ENCODE results near the gene CDC42SE2. TPM values are rescaled to one million over a fixed set of nuclear protein-coding genes. Genes with fewer than 3 reads are reported as not detected.

The CDC42SE2 gene
- total RNA-seq, 1 experiment from 2014 or later = 23.2 TPM

DNA sequence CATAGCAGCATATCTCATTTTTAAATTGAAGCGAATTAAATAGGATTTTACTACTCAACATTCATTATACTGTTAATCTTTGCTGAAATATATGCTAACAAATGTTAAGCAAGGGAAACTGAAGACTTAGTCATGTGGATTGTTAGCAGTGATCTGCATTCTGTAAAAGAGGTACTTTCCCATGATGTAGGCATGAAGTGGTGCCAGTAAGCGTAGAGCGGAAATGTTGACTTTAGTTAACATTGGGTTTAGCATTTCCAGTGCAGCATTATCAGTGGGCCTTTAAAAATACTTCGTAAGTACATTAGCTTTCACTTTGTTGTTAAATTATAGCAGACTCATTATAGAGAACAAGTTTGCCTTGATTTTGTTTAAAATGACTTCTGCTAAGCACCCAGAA, 130.3 kb downstream of the CDC42SE2 start:
- Histone ChIP-seq H3T11ph (ENCODE audit: low read length) (no peak overlapping the region), H2AK5ac (ENCODE audit: insufficient read length, low read length) (no peak overlapping the region), H3K4me2 (ENCODE audit: insufficient read depth, insufficient read length, low read length) (no peak overlapping the region), H3K23ac (ENCODE audit: insufficient read length, low read depth, low read length) (no peak overlapping the region), H3K27ac (ENCODE audit: insufficient read length, low read depth, low read length) (no peak overlapping the region), H4K91ac (ENCODE audit: insufficient read length, low read depth, low read length) (no peak overlapping the region), H4K8ac (replicated peaks; ENCODE audit: insufficient read length, low read depth, low read length) (no peak overlapping the region), H3K18ac (ENCODE audit: insufficient read length, low read depth, low read length) (no peak overlapping the region), H3K14ac (ENCODE audit: insufficient read depth, low read length) (no peak overlapping the region), H3K4me1 (ENCODE audit: insufficient read depth, low read length) (no peaks in the 10 kb centered on the region), H2BK12ac (ENCODE audit: insufficient read length, low read depth, low read length) (no peak overlapping the region), H2BK5ac (ENCODE audit: insufficient read length, low read length) (no peak overlapping the region), H3K9ac (ENCODE audit: extremely low read depth, insufficient read length, low read length) (no peak overlapping the region), H3K79me1 (ENCODE audit: insufficient read depth, low read depth, low read length, poor library complexity, severe bottlenecking) (no peaks in the 10 kb centered on the region), H3K27me3 (ENCODE audit: insufficient read depth, low read length) (no peaks in the 10 kb centered on the region), H2AFZ (ENCODE audit: low read length) (no peak overlapping the region), H2BK15ac (ENCODE audit: low read depth, low read length) (no peak overlapping the region), H3K56ac (ENCODE audit: insufficient read length, low read depth, low read length) (no peak overlapping the region), H4K20me1 (ENCODE audit: control insufficient read depth, insufficient read depth, insufficient read length) (no peaks in the 10 kb centered on the region), H3K4ac (ENCODE audit: low read depth, low read length) (no peak overlapping the region), H3K9me3 (ENCODE audit: control insufficient read depth, low read depth, low read length) (no peaks in the 10 kb centered on the region), H3K79me2 (ENCODE audit: insufficient read depth, low read length) (no peaks in the 10 kb centered on the region), H2BK120ac (ENCODE audit: low read depth, low read length, poor library complexity, severe bottlenecking) (no peak overlapping the region), H3K23me2 (ENCODE audit: insufficient read length, low read depth, low read length, poor library complexity, severe bottlenecking) (no peaks in the 10 kb centered on the region), H4K5ac (ENCODE audit: insufficient read length, low read depth, low read length) (no peak overlapping the region), H2BK20ac (ENCODE audit: low read depth, low read length, poor library complexity, severe bottlenecking) (no peak overlapping the region)
- H3K4me3 Mint-ChIP-seq = no peak overlapping the region
- no peaks in the 10 kb centered on the region; the same call in 1 of the 2 replicates for H3K27me3 Mint-ChIP-seq (ENCODE audit: low read depth)
- H3K27ac Mint-ChIP-seq = no peak overlapping the region
- no peaks in the 10 kb centered on the region for H3K9me3 Mint-ChIP-seq
- no peaks in the 10 kb centered on the region for H3K4me1 Mint-ChIP-seq
- TF ChIP-seq, protein P1, sequence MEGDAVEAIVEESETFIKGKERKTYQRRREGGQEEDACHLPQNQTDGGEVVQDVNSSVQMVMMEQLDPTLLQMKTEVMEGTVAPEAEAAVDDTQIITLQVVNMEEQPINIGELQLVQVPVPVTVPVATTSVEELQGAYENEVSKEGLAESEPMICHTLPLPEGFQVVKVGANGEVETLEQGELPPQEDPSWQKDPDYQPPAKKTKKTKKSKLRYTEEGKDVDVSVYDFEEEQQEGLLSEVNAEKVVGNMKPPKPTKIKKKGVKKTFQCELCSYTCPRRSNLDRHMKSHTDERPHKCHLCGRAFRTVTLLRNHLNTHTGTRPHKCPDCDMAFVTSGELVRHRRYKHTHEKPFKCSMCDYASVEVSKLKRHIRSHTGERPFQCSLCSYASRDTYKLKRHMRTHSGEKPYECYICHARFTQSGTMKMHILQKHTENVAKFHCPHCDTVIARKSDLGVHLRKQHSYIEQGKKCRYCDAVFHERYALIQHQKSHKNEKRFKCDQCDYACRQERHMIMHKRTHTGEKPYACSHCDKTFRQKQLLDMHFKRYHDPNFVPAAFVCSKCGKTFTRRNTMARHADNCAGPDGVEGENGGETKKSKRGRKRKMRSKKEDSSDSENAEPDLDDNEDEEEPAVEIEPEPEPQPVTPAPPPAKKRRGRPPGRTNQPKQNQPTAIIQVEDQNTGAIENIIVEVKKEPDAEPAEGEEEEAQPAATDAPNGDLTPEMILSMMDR (conservative IDR thresholded peaks at IDR 0.05) = no peak
- DNase-seq = no peak
- H3K36me3 Mint-ChIP-seq (ENCODE audit: insufficient read depth in 1 of 3, low read depth in 3 of 3) = peaks cover 4 to 41% (median 35%) of the 10 kb centered on the region in 3 experiments; a peak in 5 of 7 replicates
- no CpG with 5 or more reads among the region's 4 CpGs for WGBS (ENCODE audit: extremely low coverage, insufficient read length, low lambda C conversion rate)
